Nephron (organoid): ENCODE measurements around the gene EFCAB14.

Experiments
- H3K27ac Mint-ChIP-seq, 3 experiments: 2 replicates each; pipeline ENCODE4 v1.8.0; 2020; ENCODE audit warnings: mixed read lengths in 3 of 3, mild to moderate bottlenecking in 2 of 3, moderate library complexity in 1 of 3
- H3K27me3 Mint-ChIP-seq: 2 replicates; pipeline ENCODE4 v1.8.0; 2021; ENCODE audit warnings: low read depth, mild to moderate bottlenecking, moderate library complexity, mixed read lengths
- H3K36me3 Mint-ChIP-seq: 2 replicates; pipeline ENCODE4 v1.8.0; 2020; ENCODE audit warnings: low read depth, mixed read lengths
- H3K4me1 Mint-ChIP-seq: 2 replicates; pipeline ENCODE4 v1.8.0; 2020; ENCODE audit warnings: mixed read lengths
- H3K4me3 Mint-ChIP-seq, 3 experiments: 2 replicates each; pipeline ENCODE4 v1.8.0; 2020; ENCODE audit warnings: mild to moderate bottlenecking in 3 of 3, mixed read lengths in 3 of 3, moderate library complexity in 2 of 3
- H3K9me3 Mint-ChIP-seq: 2 replicates; pipeline ENCODE4 v1.8.0; 2020; ENCODE audit warnings: mixed read lengths
- CTCF ChIP-seq, 3 experiments: fragments of 200-600 bp; sonication (generic); IDR thresholded peaks; one replicate each; pipeline ENCODE4 v1.5.0; 2021; ENCODE audit warnings: antibody characterized with exemption in 3 of 3; ENCODE audit not compliant: unreplicated experiment in 3 of 3

Gene EFCAB14

GRCh38 chr1:46684670-46685069, 34.2 kb downstream of the EFCAB14 start:
- Mint-ChIP-seq H3K27ac (no peak overlapping the region), H3K36me3 (peaks cover 78% of the 10 kb centered on the region), H3K9me3 (no peaks in the 10 kb centered on the region), H3K4me3 (no peak overlapping the region), H3K27me3 (no peaks in the 10 kb centered on the region), H3K4me1 (peaks cover 38% of the 10 kb centered on the region)
- TF ChIP-seq CTCF (IDR thresholded peaks at IDR 0.05; ENCODE audit: unreplicated experiment in 3 of 3): no peak

- Mint-ChIP-seq H3K36me3 (peaks cover 84% of the 10 kb centered on the region), H3K27ac (no peak overlapping the region), H3K4me3 (no peak overlapping the region), H3K9me3 (no peaks in the 10 kb centered on the region), H3K4me1 (peaks cover 12% of the 10 kb centered on the region), H3K27me3 (no peaks in the 10 kb centered on the region)
- TF ChIP-seq CTCF (IDR thresholded peaks at IDR 0.05; ENCODE audit: unreplicated experiment in 3 of 3): no peak
Measured at GRCh38 chr1:46682064-46682463, 36.9 kb downstream of the EFCAB14 start.

GRCh38 chr1:46681333-46682034, 37.4 kb downstream of the EFCAB14 start:
- no peak overlapping the region for H3K4me3 Mint-ChIP-seq
- TF ChIP-seq CTCF (IDR thresholded peaks at IDR 0.05; ENCODE audit: unreplicated experiment in 3 of 3): no peak
- H3K27ac Mint-ChIP-seq: no peak overlapping the region
- H3K27me3 Mint-ChIP-seq: no peaks in the 10 kb centered on the region
- peaks cover 6% of the 10 kb centered on the region for H3K4me1 Mint-ChIP-seq
- peaks cover 86% of the 10 kb centered on the region for H3K36me3 Mint-ChIP-seq
- no peaks in the 10 kb centered on the region for H3K9me3 Mint-ChIP-seq

GRCh38 chr1:46679789-46680573, 38.9 kb downstream of the EFCAB14 start:
- no peak for TF ChIP-seq CTCF (IDR thresholded peaks at IDR 0.05; ENCODE audit: unreplicated experiment in 3 of 3)
- Mint-ChIP-seq H3K4me3 (no peak overlapping the region), H3K9me3 (no peaks in the 10 kb centered on the region), H3K27me3 (no peaks in the 10 kb centered on the region), H3K4me1 (no peaks in the 10 kb centered on the region), H3K27ac (no peak overlapping the region), H3K36me3 (peaks cover 82% of the 10 kb centered on the region)

GRCh38 chr1:46677339-46677738, 41.6 kb downstream of the EFCAB14 start:
- no peak for TF ChIP-seq CTCF (IDR thresholded peaks at IDR 0.05; ENCODE audit: unreplicated experiment in 3 of 3)
- Mint-ChIP-seq H3K4me3 (no peak overlapping the region), H3K36me3 (peaks cover 64% of the 10 kb centered on the region), H3K27ac (no peak overlapping the region), H3K27me3 (no peaks in the 10 kb centered on the region), H3K4me1 (no peaks in the 10 kb centered on the region), H3K9me3 (no peaks in the 10 kb centered on the region)
